H9 (cell line): ENCODE results near the gene SEMA4D. TPM values are rescaled to one million over a fixed set of nuclear protein-coding genes. Genes with fewer than 3 reads are reported as not detected.

Experiments
- DNase-seq: peaks from one replicate; pipeline ENCODE4 v3.0.0-alpha.2; 2017
- H2AFZ ChIP-seq: one replicate; pipeline ENCODE4 v1.6.1; 2013; ENCODE audit warnings: mild to moderate bottlenecking, low read length, control low read depth, moderate library complexity
- H2AK5ac ChIP-seq: 2 replicates; pipeline ENCODE4 v1.6.1; 2013; ENCODE audit warnings: low read length, control low read depth, mixed read lengths; ENCODE audit not compliant: insufficient read length
- H2BK120ac ChIP-seq: one replicate; pipeline ENCODE4 v1.6.1; 2013; ENCODE audit warnings: low read depth, mild to moderate bottlenecking, low read length, control low read depth, inconsistent platforms; ENCODE audit not compliant: poor library complexity, severe bottlenecking
- H2BK12ac ChIP-seq: 2 replicates; pipeline ENCODE4 v1.6.1; 2013; ENCODE audit warnings: low read length, control low read depth, mixed read lengths, low read depth; ENCODE audit not compliant: insufficient read length
- H2BK15ac ChIP-seq: 2 replicates; pipeline ENCODE4 v1.6.1; 2013; ENCODE audit warnings: low read depth, low read length, control low read depth
- H2BK20ac ChIP-seq: one replicate; pipeline ENCODE4 v1.6.1; 2013; ENCODE audit warnings: low read depth, mild to moderate bottlenecking, low read length, control low read depth, inconsistent platforms; ENCODE audit not compliant: poor library complexity, severe bottlenecking
- H2BK5ac ChIP-seq: 2 replicates; pipeline ENCODE4 v1.6.1; 2013; ENCODE audit warnings: low read length, control low read depth, mixed read lengths; ENCODE audit not compliant: insufficient read length
- H3K14ac ChIP-seq: 2 replicates; pipeline ENCODE4 v1.6.1; 2013; ENCODE audit warnings: low read length, control low read depth; ENCODE audit not compliant: insufficient read depth
- H3K18ac ChIP-seq: 2 replicates; pipeline ENCODE4 v1.6.1; 2013; ENCODE audit warnings: low read depth, mild to moderate bottlenecking, mixed read lengths, low read length, control low read depth; ENCODE audit not compliant: insufficient read length
- H3K23ac ChIP-seq: 2 replicates; pipeline ENCODE4 v1.6.1; 2013; ENCODE audit warnings: low read length, control low read depth, mixed read lengths, low read depth; ENCODE audit not compliant: insufficient read length
- H3K23me2 ChIP-seq: 2 replicates; pipeline ENCODE4 v1.6.1; 2013; ENCODE audit warnings: low read depth, mild to moderate bottlenecking, mixed read lengths, low read length, control low read depth; ENCODE audit not compliant: insufficient read length, poor library complexity, severe bottlenecking
- H3K27ac ChIP-seq: 2 replicates; pipeline ENCODE4 v1.5.1; 2013; ENCODE audit warnings: low read length, control low read depth, mixed read lengths, low read depth; ENCODE audit not compliant: insufficient read length
- H3K27me3 ChIP-seq: 2 replicates; pipeline ENCODE4 v1.6.1; 2013; ENCODE audit warnings: low read length, control low read depth, inconsistent platforms; ENCODE audit not compliant: insufficient read depth
- H3K4ac ChIP-seq: 2 replicates; pipeline ENCODE4 v1.6.1; 2013; ENCODE audit warnings: low read depth, mild to moderate bottlenecking, control low read depth, inconsistent platforms, low read length, moderate library complexity
- H3K4me1 ChIP-seq: 2 replicates; pipeline ENCODE4 v1.6.1; 2013; ENCODE audit warnings: low read length, control low read depth, inconsistent platforms; ENCODE audit not compliant: insufficient read depth
- H3K4me2 ChIP-seq: 2 replicates; pipeline ENCODE4 v1.6.1; 2013; ENCODE audit warnings: low read length, control low read depth, mixed read lengths; ENCODE audit not compliant: insufficient read length, insufficient read depth
- H3K56ac ChIP-seq: 2 replicates; pipeline ENCODE4 v1.6.1; 2013; ENCODE audit warnings: low read depth, mild to moderate bottlenecking, mixed read lengths, low read length, control low read depth; ENCODE audit not compliant: insufficient read length
- H3K79me1 ChIP-seq: 2 replicates; pipeline ENCODE4 v1.6.1; 2013; ENCODE audit warnings: low read depth, mild to moderate bottlenecking, moderate library complexity, low read length, control low read depth, inconsistent platforms; ENCODE audit not compliant: insufficient read depth, poor library complexity, severe bottlenecking
- H3K79me2 ChIP-seq: 2 replicates; pipeline ENCODE4 v1.6.1; 2013; ENCODE audit warnings: low read length, control low read depth, inconsistent platforms; ENCODE audit not compliant: insufficient read depth
- H3K9ac ChIP-seq: 2 replicates; pipeline ENCODE4 v1.6.1; 2013; ENCODE audit warnings: low read length, control low read depth, mixed read lengths; ENCODE audit not compliant: insufficient read length; ENCODE audit errors: extremely low read depth
- H3K9me3 ChIP-seq: one replicate; pipeline ENCODE4 v1.6.1; 2013; ENCODE audit warnings: low read depth, low read length, inconsistent platforms; ENCODE audit not compliant: control insufficient read depth
- H3T11ph ChIP-seq: one replicate; pipeline ENCODE4 v1.6.1; 2013; ENCODE audit warnings: mild to moderate bottlenecking, low read length, control low read depth, inconsistent platforms
- H4K20me1 ChIP-seq: one replicate; pipeline ENCODE4 v1.6.1; 2013; ENCODE audit not compliant: control insufficient read depth, insufficient read length, insufficient read depth
- H4K5ac ChIP-seq: 2 replicates; pipeline ENCODE4 v1.6.1; 2013; ENCODE audit warnings: low read depth, mild to moderate bottlenecking, mixed read lengths, low read length, control low read depth; ENCODE audit not compliant: insufficient read length
- H4K8ac ChIP-seq: replicated peaks from 2 replicates; pipeline ENCODE4 v1.6.1; 2013; ENCODE audit warnings: low read length, control low read depth, mixed read lengths, low read depth; ENCODE audit not compliant: insufficient read length
- H4K91ac ChIP-seq: 2 replicates; pipeline ENCODE4 v1.6.1; 2013; ENCODE audit warnings: low read depth, mild to moderate bottlenecking, moderate library complexity, mixed read lengths, low read length, control low read depth; ENCODE audit not compliant: insufficient read length
- H3K27ac Mint-ChIP-seq, 3 experiments: 2 replicates in 2 of 3; 3 replicates in 1 of 3; pipeline ENCODE4 v1.8.0; 2020 to 2021; ENCODE audit warnings: mixed read lengths in 3 of 3, mild to moderate bottlenecking in 1 of 3, moderate library complexity in 1 of 3
- H3K27me3 Mint-ChIP-seq: 2 replicates; pipeline ENCODE4 v1.8.0; 2021; ENCODE audit warnings: low read depth, mild to moderate bottlenecking, moderate library complexity, mixed read lengths
- H3K36me3 Mint-ChIP-seq, 3 experiments: 2 replicates in 2 of 3; 3 replicates in 1 of 3; pipeline ENCODE4 v1.8.0; 2020 to 2021; ENCODE audit warnings: low read depth in 3 of 3, mixed read lengths in 3 of 3; ENCODE audit not compliant: insufficient read depth in 1 of 3
- H3K4me1 Mint-ChIP-seq, 2 experiments: 2 replicates each; pipeline ENCODE4 v1.8.0; 2020; ENCODE audit warnings: mixed read lengths in 2 of 2
- H3K4me3 Mint-ChIP-seq, 2 experiments: 2 replicates in 1 of 2; 3 replicates in 1 of 2; pipeline ENCODE4 v1.8.0; 2020 to 2021; ENCODE audit warnings: mild to moderate bottlenecking in 2 of 2, mixed read lengths in 2 of 2, moderate library complexity in 1 of 2
- H3K9me3 Mint-ChIP-seq, 2 experiments: 2 replicates in 1 of 2; 3 replicates in 1 of 2; pipeline ENCODE4 v1.8.0; 2020; ENCODE audit warnings: mild to moderate bottlenecking in 2 of 2, mixed read lengths in 2 of 2, moderate library complexity in 1 of 2
- WGBS: extraction: QIAGEN DNeasy Blood & Tissue Kit; methylation state at CpG from one replicate; pipeline ENCODE4 v1.1.7; 2013; ENCODE audit warnings: missing lambda C conversion rate, low lambda C conversion rate, mixed read lengths; ENCODE audit not compliant: insufficient read length; ENCODE audit errors: extremely low coverage; 5-methylcytosine and 5-hydroxymethylcytosine counted together
- total RNA-seq: library from RNA; stranded (reverse); gene quantifications from 2 replicates; pipeline ENCODE4 v1.2.1, GENCODE V29; 2021
- TF ChIP-seq, protein P1 (sequence below): fragments of 200-600 bp; sonication (generic); conservative IDR thresholded peaks from 3 replicates; pipeline ENCODE4 v1.8.0; 2021; ENCODE audit warnings: antibody characterized with exemption, mild to moderate bottlenecking

Gene SEMA4D
- total RNA-seq, 1 experiment from 2014 or later = 47.2 TPM

DNA sequence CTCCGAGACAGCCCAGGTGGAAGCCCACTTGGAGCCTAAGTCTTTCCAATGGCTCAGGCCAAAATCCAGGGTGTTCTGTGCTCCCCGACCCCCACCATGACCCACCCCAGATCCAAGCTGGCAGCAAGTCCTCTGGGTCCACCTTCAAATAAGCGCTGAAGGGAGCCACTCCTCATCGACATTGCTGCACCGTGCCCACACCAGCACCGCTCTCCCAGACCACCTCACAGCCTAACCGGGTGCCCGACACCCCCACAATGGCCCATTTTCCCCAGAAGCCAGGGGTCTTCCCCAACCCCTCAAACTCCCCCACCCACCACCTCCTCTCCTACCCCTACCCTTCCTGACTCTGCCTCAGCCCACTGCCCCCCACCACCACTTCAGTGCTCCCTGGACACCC, 50.5 kb downstream of the SEMA4D start:
- no peak overlapping the region for H2AFZ ChIP-seq
- TF ChIP-seq, protein P1, sequence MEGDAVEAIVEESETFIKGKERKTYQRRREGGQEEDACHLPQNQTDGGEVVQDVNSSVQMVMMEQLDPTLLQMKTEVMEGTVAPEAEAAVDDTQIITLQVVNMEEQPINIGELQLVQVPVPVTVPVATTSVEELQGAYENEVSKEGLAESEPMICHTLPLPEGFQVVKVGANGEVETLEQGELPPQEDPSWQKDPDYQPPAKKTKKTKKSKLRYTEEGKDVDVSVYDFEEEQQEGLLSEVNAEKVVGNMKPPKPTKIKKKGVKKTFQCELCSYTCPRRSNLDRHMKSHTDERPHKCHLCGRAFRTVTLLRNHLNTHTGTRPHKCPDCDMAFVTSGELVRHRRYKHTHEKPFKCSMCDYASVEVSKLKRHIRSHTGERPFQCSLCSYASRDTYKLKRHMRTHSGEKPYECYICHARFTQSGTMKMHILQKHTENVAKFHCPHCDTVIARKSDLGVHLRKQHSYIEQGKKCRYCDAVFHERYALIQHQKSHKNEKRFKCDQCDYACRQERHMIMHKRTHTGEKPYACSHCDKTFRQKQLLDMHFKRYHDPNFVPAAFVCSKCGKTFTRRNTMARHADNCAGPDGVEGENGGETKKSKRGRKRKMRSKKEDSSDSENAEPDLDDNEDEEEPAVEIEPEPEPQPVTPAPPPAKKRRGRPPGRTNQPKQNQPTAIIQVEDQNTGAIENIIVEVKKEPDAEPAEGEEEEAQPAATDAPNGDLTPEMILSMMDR = no peak

More for the DNA sequence above, 50.5 kb downstream of the SEMA4D start:
- Histone ChIP-seq H3T11ph (no peak overlapping the region), H2BK120ac (no peak overlapping the region), H3K4me1 (no peaks in the 10 kb centered on the region), H3K9me3 (no peaks in the 10 kb centered on the region), H3K14ac (no peak overlapping the region), H3K18ac (no peak overlapping the region), H4K91ac (no peak overlapping the region), H2BK5ac (no peak overlapping the region), H2BK12ac (no peak overlapping the region), H2BK20ac (no peak overlapping the region), H3K4me2 (no peak overlapping the region), H3K9ac (no peak overlapping the region), H2AK5ac (no peak overlapping the region), H3K79me1 (no peaks in the 10 kb centered on the region), H3K56ac (no peak overlapping the region), H3K27me3 (no peaks in the 10 kb centered on the region), H4K5ac (no peak overlapping the region), H2BK15ac (no peak overlapping the region), H3K23me2 (no peaks in the 10 kb centered on the region), H3K23ac (no peak overlapping the region), H3K27ac (no peak overlapping the region), H4K8ac (no peak overlapping the region), H3K79me2 (peaks cover 5% of the 10 kb centered on the region; the same call in 1 of the 2 replicates), H3K4ac (no peak overlapping the region), H4K20me1 (no peaks in the 10 kb centered on the region)
- no peak overlapping the region for H3K4me3 Mint-ChIP-seq
- no CpG with 5 or more reads among the region's 8 CpGs for WGBS
- peak overlapping the region in 2 of 3 experiments; percentile 89 to 98; a peak in 5 of 7 replicates for H3K27ac Mint-ChIP-seq
- no peaks in the 10 kb centered on the region for H3K27me3 Mint-ChIP-seq
- H3K9me3 Mint-ChIP-seq = no peaks in the 10 kb centered on the region
- peaks cover 8 to 23% (median 13%) of the 10 kb centered on the region in 3 experiments; a peak in 6 of 7 replicates for H3K36me3 Mint-ChIP-seq
- H3K4me1 Mint-ChIP-seq = peaks cover 18 to 21% of the 10 kb centered on the region in 2 experiments
- no peak for DNase-seq
